HL-60/S4 treated with phorbol 12-myristate 13-acetate at 8.2 ng/mL for 4 days and 3 days (cell line): Measurements from ENCODE around the gene ROBO1.

Source experiments
- in situ Hi-C: fragments of 300-500 bp; cut with MboI; formaldehyde crosslinking; loops from 2 replicates; pipeline ENCODE4 v1.15.0; 2022; ENCODE audit warnings: low sequenced_read_pairs

Gene ROBO1

GRCh38 chr3:78860567-78860966 is 907.2 kb downstream of the ROBO1 start:
- in situ Hi-C loops = no loop called here

DNA sequence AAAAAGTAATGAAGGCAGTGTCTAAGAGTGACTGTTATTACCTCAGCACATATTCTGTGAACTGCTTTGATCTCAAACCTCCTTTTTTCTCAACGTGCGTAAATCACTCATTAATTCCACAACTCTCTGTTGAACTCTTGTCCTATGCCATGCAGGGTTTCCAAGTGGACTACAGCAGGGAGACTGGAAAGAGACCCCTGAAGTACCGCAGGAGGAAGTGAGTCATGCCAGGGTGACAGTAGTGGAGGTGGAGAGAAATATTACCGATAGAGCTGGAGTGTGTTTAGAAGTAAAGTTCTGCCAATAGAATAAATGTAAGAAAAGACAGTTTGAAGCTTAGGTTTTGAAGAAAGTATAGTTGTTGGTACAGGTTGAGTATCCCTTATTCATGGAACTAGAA is 908.9 kb downstream of the ROBO1 start:
- in situ Hi-C loops = no loop called here

DNA sequence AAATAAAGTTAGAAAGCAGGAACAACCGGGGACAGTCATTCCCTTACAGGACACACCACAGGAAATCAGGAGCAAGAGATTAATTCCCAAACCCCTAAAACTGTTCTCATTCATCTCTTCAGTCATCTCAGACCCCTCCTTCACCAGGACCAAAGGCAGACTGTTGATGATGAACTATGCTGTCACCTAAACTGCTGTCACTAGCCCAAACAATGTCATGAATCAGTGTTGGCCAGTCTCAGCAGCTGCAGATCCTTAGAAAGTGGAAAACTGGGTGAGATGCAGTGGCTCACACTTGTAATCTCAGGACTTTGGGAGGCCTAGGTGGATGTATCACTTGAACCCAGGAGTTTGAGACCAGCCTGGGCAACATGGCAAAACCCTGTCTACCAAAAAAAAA is 909.6 kb downstream of the ROBO1 start:
- in situ Hi-C loops = no loop called here

- in situ Hi-C loops = no loop called here
These were observed 910.2 kb downstream of the ROBO1 start for GRCh38 chr3:78857494-78858111.

GRCh38 chr3:78856164-78856563 is 911.6 kb downstream of the ROBO1 start:
- in situ Hi-C loops = no loop called here

DNA sequence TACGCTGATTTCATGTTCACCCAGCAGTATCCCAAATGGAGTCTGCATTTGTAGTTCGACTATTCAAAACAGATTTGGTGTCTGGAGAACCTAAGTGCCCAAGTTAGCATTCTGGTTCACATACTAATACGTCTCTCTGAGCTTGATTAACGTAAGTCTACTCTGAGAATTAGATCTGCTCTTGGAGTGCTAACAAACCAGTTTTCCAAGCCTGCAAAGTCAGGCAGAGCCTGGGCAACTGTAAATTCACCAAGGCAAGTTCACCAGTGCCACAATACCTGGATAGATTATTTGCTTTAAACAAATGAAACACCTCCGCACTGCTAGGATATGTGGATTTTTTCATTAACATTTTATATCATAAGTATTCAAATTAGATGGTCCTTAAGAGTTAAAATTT is 912.6 kb downstream of the ROBO1 start:
- in situ Hi-C loops = no loop called here

DNA sequence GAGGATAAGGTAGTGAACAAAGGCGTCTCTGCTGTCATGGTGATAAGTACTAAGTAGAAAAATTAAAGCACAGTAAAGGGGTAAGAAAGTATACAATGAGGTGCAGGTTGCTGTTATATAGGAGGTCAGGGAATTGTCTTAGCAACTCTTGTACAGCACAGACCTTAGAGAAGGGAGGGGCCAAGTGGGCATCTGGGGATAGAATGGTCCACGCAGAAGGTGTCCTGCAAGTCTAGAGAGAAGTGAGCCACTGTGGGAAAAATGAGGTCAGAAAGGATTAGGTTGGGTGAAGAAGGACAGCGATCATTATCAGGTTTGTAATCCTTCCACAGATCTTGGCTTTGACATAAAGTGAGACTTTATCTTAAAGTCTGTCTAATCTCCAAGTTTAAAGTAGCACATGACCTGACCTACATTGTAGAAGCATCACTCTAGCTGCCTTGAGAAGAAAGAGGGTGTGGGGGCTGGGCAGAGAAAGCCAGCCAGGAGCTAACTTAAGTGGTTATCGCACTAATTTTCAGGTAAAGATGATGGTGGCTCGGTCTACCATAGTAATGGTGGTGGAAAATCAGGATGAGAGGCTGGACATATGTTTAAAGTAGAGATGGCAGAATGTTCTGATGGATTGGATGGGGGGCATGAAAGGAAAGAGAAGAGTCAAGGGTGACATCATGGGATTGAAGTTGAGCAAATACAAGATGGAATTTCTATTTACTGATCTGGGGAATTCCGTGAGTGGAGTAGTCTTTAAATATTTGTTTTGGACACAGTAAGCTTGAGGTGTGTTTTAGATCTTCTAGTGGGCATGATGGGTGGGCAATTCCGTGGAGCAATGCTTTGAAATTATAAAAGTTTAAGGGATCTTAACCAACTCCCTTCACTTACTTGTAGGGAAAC is 919.2 kb downstream of the ROBO1 start:
- in situ Hi-C loops = no loop called here

- in situ Hi-C loops = no loop called here
These were observed 920.2 kb downstream of the ROBO1 start for GRCh38 chr3:78847603-78848002.

DNA sequence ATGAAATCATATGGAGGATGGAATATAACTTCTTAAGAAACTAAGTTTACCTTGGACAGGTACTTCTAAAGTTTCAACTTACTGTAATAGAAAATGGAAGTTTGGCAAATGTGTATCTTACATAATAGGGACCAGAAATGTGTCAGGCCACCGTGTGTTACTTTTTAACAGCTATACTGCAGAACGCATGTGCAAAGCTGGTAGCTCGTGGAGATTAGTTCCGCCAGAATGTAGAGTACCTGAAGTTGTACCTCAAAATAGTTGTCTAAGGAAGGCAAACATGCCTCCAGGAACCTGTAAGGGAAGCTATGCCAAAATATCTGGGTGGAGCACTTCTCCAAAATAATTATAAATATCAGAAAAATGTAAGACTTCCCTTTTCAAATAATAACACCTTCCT is 920.6 kb downstream of the ROBO1 start:
- in situ Hi-C loops = no loop called here

- in situ Hi-C loops = no loop called here
These were observed 921.1 kb downstream of the ROBO1 start for GRCh38 chr3:78846718-78847117.

DNA sequence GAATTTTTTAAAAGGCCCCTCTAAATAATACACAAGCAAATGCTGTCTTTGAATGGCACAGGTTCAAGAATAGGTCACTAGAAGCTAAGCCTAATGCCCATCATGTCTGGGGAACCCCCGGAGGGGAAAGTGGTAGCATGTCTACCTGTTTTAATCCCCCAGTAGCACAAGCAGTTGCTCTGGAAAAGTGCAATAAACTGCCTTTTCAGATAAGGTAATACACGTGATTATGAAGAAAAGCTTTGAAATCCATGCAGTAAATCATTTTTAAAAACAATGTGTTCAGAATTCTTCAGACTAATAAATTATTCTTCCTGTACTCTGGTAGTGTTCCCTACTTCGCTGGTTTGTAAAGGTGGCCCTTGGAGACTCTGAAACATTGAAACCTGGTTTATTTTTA is 922.2 kb downstream of the ROBO1 start:
- in situ Hi-C loops = no loop called here

DNA sequence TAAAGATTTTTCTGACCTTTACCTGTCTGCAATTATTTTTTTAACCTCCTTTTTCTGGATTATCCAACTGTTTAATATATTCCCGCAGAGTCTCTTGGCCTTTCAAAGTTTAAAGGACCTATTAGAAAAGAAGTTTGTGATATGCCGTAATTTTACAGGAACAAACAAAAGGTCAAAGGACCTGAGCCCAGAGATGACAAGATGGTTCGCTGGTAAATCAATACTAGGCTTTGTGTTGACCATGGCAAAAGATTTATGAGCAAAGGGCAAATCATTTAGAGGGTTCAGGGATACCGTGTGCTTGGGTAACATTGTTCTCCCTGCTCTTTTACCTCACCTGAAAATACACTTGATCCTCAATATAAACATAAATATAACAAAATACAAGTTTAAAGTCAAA is 923.5 kb downstream of the ROBO1 start:
- in situ Hi-C loops = no loop called here

GRCh38 chr3:78839693-78840092 is 928.1 kb downstream of the ROBO1 start:
- in situ Hi-C loops = no loop called here

- in situ Hi-C loops = no loop called here
These were observed 929.4 kb downstream of the ROBO1 start for GRCh38 chr3:78838362-78838761.

GRCh38 chr3:78834910-78835309 is 932.9 kb downstream of the ROBO1 start:
- in situ Hi-C loops = no loop called here

DNA sequence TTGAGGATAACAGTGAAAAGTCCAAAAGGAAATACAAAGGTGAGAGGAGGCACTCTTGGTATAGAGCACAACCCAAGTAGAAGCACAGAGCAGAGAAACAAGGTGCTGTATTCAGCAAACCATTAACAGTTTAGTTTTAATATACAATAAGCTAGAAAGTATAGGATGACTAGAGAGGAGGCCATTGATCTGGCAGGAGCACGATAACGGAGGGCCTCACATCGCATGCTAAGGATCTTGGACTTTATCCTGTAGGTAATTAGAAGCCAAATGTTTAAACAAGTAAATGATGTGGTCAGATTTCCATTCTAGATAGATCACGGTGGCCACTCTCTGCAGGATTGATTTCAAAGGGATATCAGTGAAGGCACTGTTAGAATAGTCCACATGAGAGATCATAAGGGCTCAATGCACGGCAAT is 935.0 kb downstream of the ROBO1 start:
- in situ Hi-C loops = no loop called here

GRCh38 chr3:78831446-78831972 is 936.3 kb downstream of the ROBO1 start:
- in situ Hi-C loops = no loop called here

- in situ Hi-C loops = no loop called here
These were observed 937.3 kb downstream of the ROBO1 start for GRCh38 chr3:78830470-78830869.

GRCh38 chr3:78827618-78828017 is 940.2 kb downstream of the ROBO1 start:
- in situ Hi-C loops = no loop called here

GRCh38 chr3:78825858-78826215 is 942.0 kb downstream of the ROBO1 start:
- in situ Hi-C loops = no loop called here

DNA sequence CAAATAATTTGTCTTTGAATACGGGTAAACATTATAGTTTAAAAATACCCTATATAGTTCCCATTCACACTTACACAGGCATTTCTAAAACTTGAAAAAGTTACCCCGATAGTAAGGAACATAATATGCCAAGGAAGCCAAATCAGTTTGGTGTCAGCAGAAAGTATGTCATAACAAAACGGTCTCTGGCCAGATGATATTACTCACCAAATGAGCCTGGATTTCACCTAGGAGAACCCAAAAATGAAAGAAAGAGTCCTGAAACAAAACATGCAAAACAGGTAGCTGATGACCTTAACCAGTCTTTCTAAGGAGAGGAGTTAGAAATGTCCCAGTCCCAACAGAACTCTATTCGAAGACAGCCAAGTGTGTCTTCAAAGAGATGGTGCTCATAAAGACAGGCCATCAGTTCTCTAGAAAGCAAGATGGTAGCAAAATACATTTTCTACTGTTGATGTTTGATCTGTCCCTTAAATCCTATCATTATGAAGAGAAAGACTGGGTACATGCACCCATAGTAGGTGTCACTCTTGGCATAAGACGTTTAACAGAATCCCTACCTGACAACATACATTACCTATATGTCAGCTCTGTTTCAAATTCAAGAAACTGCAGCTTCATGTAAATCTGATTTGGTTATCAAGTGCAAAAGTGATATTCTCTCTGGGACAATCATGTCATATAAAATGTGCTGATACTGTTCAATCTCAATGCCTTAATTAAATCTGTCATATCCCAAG is 942.5 kb downstream of the ROBO1 start:
- in situ Hi-C loops = no loop called here

DNA sequence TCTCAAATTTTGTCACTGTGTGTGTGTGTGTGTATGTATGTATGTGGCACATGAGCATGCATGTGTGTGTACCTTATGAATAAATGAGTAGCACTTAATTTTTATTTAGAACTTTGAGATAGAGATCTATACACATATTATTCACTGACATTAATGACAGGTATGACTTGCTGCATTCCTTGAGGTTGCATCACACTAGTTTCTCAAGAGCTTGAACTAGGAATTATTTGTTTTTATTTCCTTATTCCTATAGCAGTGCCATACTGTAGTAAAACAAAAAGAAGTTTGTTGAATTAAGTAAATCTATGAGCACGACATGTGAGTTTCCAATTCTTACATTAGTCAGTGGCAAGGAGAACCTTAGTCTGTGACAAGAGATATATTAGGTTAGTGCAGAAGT is 943.9 kb downstream of the ROBO1 start:
- in situ Hi-C loops = no loop called here
